GM12875 (cell line): ENCODE measurements around the gene SELENOI.

Experiments used
- H3K4me3 ChIP-seq: one replicate; pipeline ENCODE4 v1.5.1; 2011; ENCODE audit warnings: low read depth, low read length, control low read depth
- CTCF ChIP-seq: IDR thresholded peaks from 2 replicates; pipeline ENCODE4 v1.5.1; 2011; ENCODE audit warnings: low read depth, mild to moderate bottlenecking, control low read depth, inconsistent platforms, low read length, moderate library complexity, borderline replicate concordance; ENCODE audit not compliant: insufficient read depth

The SELENOI gene

DNA sequence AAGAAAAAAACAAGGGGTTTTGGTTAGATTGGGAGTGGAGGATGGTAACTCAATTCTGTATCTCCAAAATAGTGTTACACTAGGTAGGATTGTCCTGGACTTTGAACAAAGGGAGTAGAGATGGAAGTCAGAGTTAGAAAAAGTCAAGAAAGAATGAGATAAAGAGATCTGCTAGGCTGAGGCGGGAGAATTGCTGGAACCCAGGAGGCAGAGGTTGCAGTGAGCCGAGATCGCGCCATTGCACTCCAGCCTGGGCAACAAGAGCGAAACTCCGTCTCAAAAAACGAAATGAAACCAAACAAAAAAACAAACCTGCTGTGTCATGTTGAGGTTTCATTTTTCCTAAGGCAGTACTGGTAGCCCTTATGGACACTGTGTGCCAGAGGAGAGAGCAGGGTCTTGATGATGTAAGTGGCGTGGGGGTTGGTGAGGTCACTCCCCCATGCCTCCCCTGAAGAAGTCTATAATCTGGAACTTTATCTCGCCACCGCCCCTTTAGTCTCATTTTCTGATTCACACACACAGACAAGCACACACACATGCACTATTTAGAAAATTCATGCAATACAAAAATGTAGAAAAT, 66.2 kb downstream of the SELENOI start:
- no peak for TF ChIP-seq CTCF
- H3K4me3 ChIP-seq, result peak overlapping the region; percentile 38

- no peak overlapping the region for H3K4me3 ChIP-seq
- no peak for TF ChIP-seq CTCF
Observed at GRCh38 chr2:26414311-26414710, 68.4 kb downstream of the SELENOI start.

- no peak overlapping the region for H3K4me3 ChIP-seq
- TF ChIP-seq CTCF, result no peak
Observed at GRCh38 chr2:26421961-26422360, 76.0 kb downstream of the SELENOI start.

DNA sequence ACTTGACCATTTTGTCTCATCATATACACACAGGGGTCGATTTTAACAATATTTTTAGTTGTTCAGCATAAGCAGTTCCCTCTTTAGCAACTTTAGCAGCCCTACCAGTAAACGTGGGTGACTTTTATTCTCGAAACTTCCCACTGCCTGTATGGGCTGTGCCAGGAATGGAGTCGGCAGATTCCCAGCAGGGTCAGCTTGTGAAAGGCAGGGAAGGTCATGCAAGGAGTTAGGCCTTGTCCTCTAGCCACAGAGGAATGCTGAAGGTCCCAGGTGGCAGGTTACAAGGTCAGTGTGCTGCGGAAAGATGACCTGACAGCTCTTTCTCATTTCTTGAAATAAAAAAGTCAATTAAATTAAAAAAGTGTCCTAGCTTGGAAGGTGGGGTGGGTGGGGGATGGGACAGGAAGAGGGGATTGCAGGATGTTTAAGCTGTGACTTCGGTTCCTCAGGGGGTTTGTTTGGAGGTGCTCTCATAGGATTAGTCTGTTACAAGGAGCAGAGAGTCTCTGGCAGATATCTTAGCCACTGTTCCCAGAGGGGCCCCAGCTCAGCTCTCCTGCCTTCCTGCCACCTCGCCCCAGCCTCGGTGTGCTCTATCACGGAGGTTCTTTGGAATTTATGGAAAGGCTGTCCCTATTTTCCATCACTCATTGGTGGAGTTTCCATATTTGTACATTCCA, 77.1 kb downstream of the SELENOI start:
- no peak for TF ChIP-seq CTCF
- H3K4me3 ChIP-seq, result no peak overlapping the region

DNA sequence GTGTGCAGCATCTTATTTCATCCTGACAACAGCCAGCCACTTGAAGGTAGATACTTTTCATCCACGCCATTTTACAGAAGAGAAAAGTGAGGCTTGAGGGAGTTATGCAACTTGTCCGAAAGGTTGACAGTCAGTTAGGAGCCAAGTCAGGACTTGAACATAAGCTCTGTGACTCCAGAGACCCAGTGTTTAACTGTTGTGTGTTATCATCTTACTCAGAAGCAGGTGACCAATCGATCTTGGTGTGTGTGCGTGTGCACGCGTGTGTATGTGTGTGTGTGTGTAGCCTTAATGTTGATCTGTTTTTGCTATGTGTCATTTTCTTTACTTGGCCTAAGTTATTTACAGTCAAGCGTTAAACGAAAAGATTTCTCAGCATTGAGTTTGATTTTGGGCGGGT, 77.8 kb downstream of the SELENOI start:
- no peak for TF ChIP-seq CTCF
- H3K4me3 ChIP-seq, result no peak overlapping the region

DNA sequence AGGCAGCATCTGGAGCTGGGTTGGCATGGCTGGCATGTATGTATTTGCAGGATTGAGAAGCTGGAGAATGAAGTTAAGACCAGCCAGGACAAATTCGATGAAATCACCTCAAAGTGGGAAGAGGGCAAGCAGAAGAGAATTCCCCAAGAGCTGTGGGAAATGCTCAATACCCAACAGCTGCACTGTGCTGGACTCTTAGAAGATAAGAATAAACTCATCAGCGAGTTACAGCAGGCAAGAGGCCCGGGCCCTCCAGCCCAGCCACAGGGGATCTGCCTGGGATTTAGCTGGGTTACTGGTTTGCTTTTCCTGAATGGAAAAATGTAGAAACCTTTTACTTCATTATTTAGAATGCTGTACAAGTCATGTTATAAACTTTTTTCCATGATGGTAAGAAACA, 78.3 kb downstream of the SELENOI start:
- H3K4me3 ChIP-seq, result no peak overlapping the region
- no peak for TF ChIP-seq CTCF

- H3K4me3 ChIP-seq, result no peak overlapping the region
- no peak for TF ChIP-seq CTCF
Observed at GRCh38 chr2:26428846-26429245, 82.9 kb downstream of the SELENOI start.
